HG02840 (cell line): ENCODE results near the gene PDPK1.

ENCODE experiments used
- ATAC-seq: cut with Tn5 transposase; IDR thresholded peaks from one replicate; pipeline ENCODE4 v1.9.1; 2021; ENCODE audit warnings: mild to moderate bottlenecking, moderate library complexity, moderate number of reproducible peaks; ENCODE audit not compliant: unreplicated experiment, low FRiP score

The PDPK1 gene

GRCh38 chr16:2537451-2538379 lies at the start of gene PDPK1:
PDPK1 (plus strand) TSS chr16:2538021; CDS start chr16:2538113, 92 bp downstream.
- peak; percentile 75 for ATAC-seq

- no peak for ATAC-seq
Observed at GRCh38 chr16:2489581-2489980, 48.2 kb upstream of the PDPK1 start.

GRCh38 chr16:2490190-2491105 lies 47.4 kb upstream of the PDPK1 start:
- ATAC-seq, result no peak

DNA sequence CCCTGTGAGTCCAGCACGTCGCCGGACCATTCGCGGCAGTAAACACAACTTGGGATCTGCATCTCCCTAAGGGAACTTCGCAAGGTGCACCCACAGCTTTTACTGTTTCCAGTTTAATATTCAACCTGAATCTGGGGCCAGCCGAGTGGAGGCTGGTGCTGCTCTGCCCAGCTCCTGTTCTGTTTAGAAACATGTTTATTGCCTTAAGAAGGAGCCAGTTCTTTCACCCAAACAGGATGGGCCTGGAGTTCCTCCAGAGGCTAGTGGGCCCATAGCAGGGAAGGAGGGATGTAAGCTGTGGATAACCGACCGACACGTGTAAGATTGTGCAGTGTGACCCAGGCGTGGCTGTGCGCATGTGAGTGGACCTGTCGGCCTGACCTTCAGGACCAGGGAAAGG lies 45.5 kb upstream of the PDPK1 start:
- ATAC-seq, result no peak

GRCh38 chr16:2493605-2494004 lies 44.2 kb upstream of the PDPK1 start:
- no peak for ATAC-seq

GRCh38 chr16:2494616-2495015 lies 43.2 kb upstream of the PDPK1 start:
- ATAC-seq, result no peak

GRCh38 chr16:2495041-2495440 lies 42.8 kb upstream of the PDPK1 start:
- ATAC-seq, result no peak

DNA sequence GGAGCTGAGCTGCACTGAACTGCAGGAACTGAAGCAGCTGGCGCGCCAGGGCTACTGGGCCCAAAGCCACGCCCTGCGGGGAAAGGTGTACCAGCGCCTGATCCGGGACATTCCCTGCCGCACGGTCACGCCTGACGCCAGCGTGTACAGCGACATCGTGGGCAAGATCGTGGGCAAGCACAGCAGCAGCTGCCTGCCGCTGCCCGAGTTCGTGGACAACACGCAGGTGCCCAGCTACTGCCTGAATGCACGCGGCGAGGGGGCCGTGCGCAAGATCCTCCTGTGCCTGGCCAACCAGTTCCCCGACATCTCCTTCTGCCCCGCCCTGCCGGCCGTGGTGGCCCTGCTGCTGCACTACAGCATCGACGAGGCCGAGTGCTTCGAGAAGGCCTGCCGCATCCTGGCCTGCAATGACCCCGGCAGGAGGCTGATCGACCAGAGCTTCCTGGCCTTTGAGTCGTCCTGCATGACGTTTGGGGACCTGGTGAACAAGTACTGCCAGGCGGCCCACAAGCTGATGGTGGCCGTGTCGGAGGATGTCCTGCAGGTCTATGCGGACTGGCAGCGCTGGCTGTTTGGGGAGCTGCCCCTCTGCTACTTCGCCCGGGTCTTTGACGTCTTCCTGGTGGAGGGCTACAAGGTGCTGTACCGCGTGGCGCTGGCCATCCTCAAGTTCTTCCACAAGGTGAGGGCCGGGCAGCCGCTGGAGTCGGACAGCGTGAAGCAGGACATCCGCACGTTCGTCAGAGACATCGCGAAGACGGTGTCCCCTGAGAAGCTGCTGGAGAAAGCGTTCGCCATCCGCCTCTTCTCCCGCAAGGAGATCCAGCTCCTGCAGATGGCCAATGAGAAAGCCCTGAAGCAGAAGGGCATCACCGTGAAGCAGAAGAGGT lies 41.4 kb upstream of the PDPK1 start:
- no peak for ATAC-seq

DNA sequence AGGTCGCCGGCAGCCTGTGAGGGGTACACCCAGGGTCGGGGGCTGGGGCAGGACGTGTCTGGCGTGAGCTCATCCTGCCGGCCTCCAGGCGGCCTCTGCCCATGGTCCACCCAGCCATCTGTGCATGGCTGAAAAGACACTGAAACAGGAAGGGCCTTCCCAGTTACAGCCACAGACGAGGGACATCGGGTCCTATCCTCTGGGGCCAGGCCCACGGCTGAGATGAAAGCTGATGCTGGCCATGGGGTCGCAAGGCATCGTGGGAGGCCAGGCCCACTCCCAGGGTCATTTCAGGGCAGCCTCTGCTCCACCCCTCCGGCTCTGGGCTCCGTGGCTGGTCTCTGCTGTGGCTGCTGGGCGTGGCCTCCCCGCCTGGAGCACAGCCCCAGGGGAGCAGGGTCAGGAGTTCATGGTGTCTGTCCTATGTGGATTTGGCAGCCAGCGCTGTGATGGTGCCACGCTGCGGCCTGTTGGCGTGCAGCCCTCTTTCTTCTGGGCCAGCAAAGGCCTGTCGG lies 40.6 kb upstream of the PDPK1 start:
- no peak for ATAC-seq

DNA sequence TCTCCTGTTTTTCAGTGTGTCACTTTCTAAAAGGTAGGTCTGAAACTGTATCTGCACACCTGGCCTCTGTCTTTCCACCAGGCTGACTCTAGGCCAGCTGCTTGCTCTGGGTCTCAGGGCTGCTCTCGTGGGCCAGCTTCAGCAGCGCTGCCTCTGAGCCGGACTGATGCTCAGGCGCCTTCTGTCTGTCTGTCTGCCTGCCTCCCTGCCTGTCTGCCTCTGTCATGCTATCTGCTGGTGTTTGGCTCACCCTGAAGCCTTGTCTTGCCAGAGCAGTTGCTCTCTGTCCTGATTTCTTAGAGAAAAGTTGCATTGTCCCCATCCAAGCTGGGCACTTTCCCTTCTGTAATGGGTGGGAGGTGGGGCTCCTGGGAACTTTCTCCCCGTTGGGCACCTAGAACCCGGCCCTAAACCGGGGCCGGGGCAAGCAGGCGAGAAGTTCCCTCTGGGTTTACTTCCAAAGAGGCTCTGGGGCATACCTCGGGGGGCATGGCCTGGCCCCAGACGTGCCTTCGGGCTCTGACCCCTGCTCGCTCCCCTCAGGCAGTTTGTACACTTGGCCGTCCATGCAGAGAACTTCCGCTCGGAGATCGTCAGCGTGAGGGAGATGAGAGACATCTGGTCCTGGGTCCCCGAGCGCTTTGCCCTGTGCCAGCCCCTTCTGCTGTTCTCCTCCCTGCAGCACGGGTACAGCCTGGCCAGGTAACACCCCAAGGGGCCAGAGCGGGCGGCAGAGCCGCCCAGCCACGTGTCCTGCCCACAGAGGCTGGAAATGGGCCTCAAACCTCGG lies 39.9 kb upstream of the PDPK1 start:
- ATAC-seq, result no peak

DNA sequence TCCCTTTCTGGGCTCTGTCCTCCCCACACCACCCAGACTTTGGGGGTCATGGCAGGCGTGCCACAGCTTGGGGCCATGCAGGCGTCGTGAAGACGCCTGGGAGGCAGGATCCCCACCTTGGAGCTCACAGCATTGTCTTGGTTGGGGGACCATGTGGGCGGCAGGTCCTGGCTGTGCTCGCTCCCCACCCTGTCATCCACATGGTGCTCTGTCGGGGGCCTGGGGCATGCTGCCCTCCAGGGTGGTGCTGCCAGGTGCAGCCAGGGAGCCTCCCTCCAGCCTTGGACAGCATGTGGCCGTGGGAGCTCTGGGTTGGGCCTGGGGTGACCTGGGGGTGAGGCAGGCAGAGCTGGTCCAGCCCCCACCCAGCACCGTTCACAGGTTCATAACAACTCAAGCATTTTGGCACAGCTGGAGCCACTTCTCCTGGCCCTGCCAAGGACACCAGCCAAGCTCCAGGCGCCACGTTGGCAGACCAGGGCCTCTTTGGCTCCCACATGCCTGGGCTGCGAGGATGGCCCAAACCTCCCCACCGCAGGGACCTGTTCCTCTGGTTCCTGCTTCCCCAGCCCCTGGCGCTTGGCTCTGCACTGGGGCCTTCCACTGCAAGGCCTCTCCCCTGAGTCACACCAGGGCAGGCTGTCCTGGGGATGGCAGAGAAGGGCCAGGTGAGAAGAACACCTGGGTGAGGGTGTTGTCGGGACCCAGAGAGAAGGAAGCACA lies 39.1 kb upstream of the PDPK1 start:
- ATAC-seq, result no peak

DNA sequence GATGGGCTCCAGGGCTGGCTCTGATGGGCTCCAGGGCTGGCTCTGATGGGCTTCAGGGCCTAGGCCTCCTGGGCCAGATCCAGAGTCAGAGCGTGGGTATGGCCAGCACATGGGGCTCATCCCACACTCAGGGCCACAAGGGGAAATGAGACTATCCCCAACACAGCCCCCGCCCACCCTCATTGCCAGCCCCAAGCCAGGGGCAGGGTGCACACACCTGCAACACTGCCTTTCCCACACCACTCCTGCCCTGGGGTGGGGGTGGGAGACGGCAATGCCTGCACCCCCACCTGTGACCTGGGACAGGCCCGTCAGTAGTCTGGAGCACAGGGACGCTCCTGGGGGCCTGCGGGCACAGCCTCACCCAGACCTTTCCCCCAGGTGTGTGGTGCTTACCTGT lies 38.4 kb upstream of the PDPK1 start:
- ATAC-seq, result no peak

DNA sequence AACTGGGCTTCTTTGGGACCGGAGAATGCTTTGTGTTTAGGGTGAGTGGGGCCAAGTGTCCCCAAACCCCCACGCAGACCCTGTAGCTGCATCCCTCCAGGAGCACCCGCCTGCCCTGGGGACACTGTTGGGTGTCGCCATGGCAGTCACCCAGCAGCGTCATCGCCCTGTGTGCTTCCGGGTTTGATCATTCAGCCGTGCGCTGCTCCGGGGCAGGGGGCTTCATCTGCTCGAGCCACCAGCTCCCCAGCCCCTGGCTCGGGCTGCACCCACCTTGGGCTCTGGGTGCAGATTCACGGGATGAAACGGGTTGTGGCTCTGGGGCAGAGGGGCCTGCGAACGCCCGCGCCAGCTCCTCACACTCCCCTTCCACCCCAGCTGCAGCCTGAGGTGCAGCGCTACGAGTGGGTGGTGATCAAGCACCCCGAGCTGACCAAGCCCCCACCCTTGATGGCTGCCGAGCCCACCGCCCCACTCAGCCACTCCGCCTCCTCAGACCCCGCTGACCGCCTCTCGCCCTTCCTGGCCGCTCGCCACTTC lies 37.9 kb upstream of the PDPK1 start:
- ATAC-seq, result no peak

GRCh38 chr16:2500430-2500917 lies 37.3 kb upstream of the PDPK1 start:
- ATAC-seq, result no peak

DNA sequence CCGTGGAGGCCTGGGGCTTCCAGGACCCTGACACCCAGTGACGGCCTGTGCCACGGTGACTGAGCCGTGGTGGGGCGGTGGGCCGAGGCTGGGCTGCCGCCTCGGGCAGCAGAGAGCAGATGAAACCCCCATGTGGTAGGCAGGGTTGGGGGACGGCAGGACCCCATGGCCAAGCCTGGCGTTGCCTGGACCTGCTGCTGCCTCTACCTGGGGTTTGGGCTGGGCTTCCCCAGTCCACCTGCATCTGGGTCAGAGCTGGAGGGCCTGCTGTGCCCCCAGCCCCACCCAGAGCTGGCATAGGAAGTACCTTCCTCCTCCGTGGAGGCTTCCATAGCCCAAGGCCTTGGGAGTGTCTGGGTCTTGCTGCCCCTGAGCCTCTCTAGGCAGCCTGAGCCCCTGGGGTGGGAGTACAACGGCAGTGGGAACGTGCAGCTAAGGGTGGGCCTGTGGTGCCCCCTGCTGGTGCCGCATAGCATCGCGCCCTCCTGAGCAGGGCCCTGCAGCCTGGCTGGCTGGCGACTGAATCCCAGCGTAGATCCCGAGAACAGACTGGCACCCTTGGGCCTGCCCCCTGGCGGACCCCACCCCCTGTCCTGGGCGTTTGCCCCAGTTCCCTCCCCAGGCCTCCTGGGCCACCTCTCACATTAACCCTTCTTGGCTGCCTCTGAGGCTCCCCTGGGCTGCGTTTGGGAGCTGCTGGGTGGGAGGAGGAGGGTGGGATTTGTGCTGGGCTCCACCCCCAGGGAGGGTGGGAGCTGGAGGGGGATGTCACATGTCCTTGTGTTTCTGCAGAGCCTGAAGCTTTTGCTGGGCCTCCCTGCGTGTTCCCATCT lies 36.7 kb upstream of the PDPK1 start:
- ATAC-seq, result no peak

DNA sequence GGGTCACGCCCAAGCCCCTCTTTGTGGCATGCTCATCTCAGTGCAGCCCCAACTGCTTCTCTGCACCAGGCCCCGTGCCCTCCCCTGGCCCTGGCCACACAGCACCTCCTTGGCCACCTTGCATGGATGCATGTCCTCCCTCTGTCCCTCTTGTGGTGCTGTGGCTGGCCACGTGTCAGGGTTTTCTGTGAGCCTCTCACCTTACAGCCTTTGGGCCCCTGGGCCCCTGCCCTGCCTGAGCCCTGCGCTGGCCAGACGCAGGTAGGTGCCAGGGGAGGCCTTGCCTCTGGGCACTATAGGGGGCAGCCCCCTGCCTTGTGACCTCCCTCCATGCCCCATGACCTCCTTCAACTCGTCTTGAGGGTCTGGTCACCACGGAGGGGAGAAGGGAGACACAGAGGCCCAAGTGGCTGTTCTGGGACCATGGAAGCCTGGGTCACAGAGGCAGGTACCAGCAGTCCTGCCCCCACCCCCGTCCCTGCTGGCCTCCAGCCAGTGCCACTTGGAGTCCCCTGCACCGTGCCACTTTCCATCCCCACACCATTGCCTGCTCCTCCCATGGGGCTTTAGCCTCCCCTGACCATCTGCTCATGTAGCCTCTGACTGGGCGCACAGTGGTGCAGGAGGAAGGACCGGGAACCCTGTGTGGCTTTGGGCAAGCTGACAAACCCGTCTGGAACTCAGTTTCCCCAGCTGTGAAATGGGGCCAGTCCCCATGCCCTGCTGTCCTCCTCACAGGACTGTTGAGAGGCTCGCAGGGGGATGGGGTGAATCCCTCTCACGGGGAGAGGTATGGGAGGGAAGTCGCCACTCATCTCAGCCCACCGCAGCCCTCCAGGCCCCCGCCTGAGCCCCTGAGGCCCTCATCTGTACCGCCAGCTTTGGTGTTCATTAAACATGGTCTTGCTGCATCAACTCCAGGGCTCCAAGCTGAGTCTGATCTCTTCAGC lies 35.6 kb upstream of the PDPK1 start:
- ATAC-seq, result no peak
